Cerebellar nuclear complex (tissue), 1 donor: ENCODE measurements around the gene GNB1L.

Experiments
- DNase-seq, 2 experiments: peaks; one replicate each; lab custom pipeline; 2025; lab: John Stamatoyannopoulos, UW

GNB1L gene

GRCh38 chr22:19875531-19876313, 21.0 kb upstream of the GNB1L start:
- no peak for DNase-seq

GRCh38 chr22:19875061-19875530, 20.4 kb upstream of the GNB1L start:
- DNase-seq: no peak

- no peak for DNase-seq
These were observed 19.8 kb upstream of the GNB1L start for GRCh38 chr22:19874307-19875060.

- no peak for DNase-seq
These were observed 19.3 kb upstream of the GNB1L start for GRCh38 chr22:19873960-19874306.

- DNase-seq: no peak
These were observed 18.7 kb upstream of the GNB1L start for GRCh38 chr22:19873138-19873959.

- no peak for DNase-seq
These were observed 18.1 kb upstream of the GNB1L start for GRCh38 chr22:19872779-19873137.

GRCh38 chr22:19871845-19872778, 17.4 kb upstream of the GNB1L start:
- no peak for DNase-seq

GRCh38 chr22:19871023-19871844, 16.6 kb upstream of the GNB1L start:
- no peak for DNase-seq

- no peak for DNase-seq
These were observed 15.7 kb upstream of the GNB1L start for GRCh38 chr22:19870153-19871022.

- DNase-seq: no peak
These were observed 15.0 kb upstream of the GNB1L start for GRCh38 chr22:19869497-19870152.

GRCh38 chr22:19868773-19869471, 14.2 kb upstream of the GNB1L start:
- DNase-seq: no peak

- no peak for DNase-seq
These were observed 13.7 kb upstream of the GNB1L start for GRCh38 chr22:19868333-19868732.

- no peak for DNase-seq
These were observed 12.9 kb upstream of the GNB1L start for GRCh38 chr22:19867617-19868016.

GRCh38 chr22:19866665-19867009, 12.0 kb upstream of the GNB1L start:
- no peak for DNase-seq

- DNase-seq: no peak
These were observed 10.6 kb upstream of the GNB1L start for GRCh38 chr22:19865141-19865829.

- no peak for DNase-seq
These were observed 9.9 kb upstream of the GNB1L start for GRCh38 chr22:19864538-19865106.

GRCh38 chr22:19863571-19863970, 8.9 kb upstream of the GNB1L start:
- DNase-seq: no peak
